H1 (cell line): ENCODE results near the gene SEC22C.
"Not testable (repeated sequence)": the region's sequence is repeated elsewhere in the genome, so short reads cannot be mapped to it uniquely, and the experiment has no call there.

Experiments
- ATF3 ChIP-seq: IDR thresholded peaks from 2 replicates; pipeline ENCODE4 v1.6.1; 2011; ENCODE audit warnings: low read depth, mild to moderate bottlenecking, low read length; ENCODE audit not compliant: insufficient read depth
- CTCF ChIP-seq, 3 experiments: IDR thresholded peaks; 1 replicate in 2 of 3; 2 replicates in 1 of 3; pipeline versions ENCODE4 v1.5.1 to v1.6.1; 2011; ENCODE audit warnings: low read length in 3 of 3, mild to moderate bottlenecking in 3 of 3, inconsistent platforms in 2 of 3, low read depth in 1 of 3, moderate library complexity in 1 of 3; ENCODE audit not compliant: insufficient read depth in 1 of 3; ENCODE audit errors: control extremely low read depth in 1 of 3
- EP300 ChIP-seq, 2 experiments: IDR thresholded peaks; 1 replicate in 1 of 2; 2 replicates in 1 of 2; pipeline ENCODE4 v1.6.1; 2011 to 2012; ENCODE audit warnings: low read depth in 2 of 2, low read length in 2 of 2, mild to moderate bottlenecking in 2 of 2, borderline replicate concordance in 1 of 2, inconsistent platforms in 1 of 2, moderate library complexity in 1 of 2
- EZH2 ChIP-seq: fragments of 200-600 bp; sonication (generic); IDR thresholded peaks from 2 replicates; pipeline ENCODE4 v1.7.1; 2012; ENCODE audit warnings: low read depth, mild to moderate bottlenecking, moderate library complexity, low read length, inconsistent platforms; ENCODE audit not compliant: severe bottlenecking
- GABPA ChIP-seq: IDR thresholded peaks from 2 replicates; pipeline ENCODE4 v1.6.1; 2011; ENCODE audit warnings: mild to moderate bottlenecking, low read length, moderate library complexity, borderline replicate concordance; ENCODE audit not compliant: insufficient read depth
- HDAC6 ChIP-seq: IDR thresholded peaks from one replicate; pipeline ENCODE4 v1.7.1; 2012; ENCODE audit warnings: low read depth, mild to moderate bottlenecking, inconsistent platforms, low read length, moderate library complexity
- POLR2A ChIP-seq, 2 experiments: IDR thresholded peaks; 1 replicate in 1 of 2; 2 replicates in 1 of 2; pipeline ENCODE4 v1.6.1; 2011; ENCODE audit warnings: low read depth in 2 of 2, low read length in 2 of 2, mild to moderate bottlenecking in 2 of 2; ENCODE audit errors: control extremely low read depth in 1 of 2
- RFX5 ChIP-seq: IDR thresholded peaks from 2 replicates; pipeline ENCODE4 v1.6.1; 2011; ENCODE audit warnings: low read depth, low read length, improper control_type of control experiment, borderline replicate concordance
- RXRA ChIP-seq: IDR thresholded peaks from 2 replicates; pipeline ENCODE4 v1.6.1; 2011; ENCODE audit warnings: low read depth, mild to moderate bottlenecking, low read length, moderate library complexity; ENCODE audit not compliant: insufficient read depth
- SIN3A ChIP-seq, 2 experiments: IDR thresholded peaks in 1 of 2; conservative IDR thresholded peaks in 1 of 2; 2 replicates each; pipeline ENCODE4 v1.6.1; 2011 to 2012; ENCODE audit warnings: low read length in 2 of 2, improper control_type of control experiment in 1 of 2, low read depth in 1 of 2, mild to moderate bottlenecking in 1 of 2
- TCF12 ChIP-seq: IDR thresholded peaks from 2 replicates; pipeline ENCODE4 v1.6.1; 2011; ENCODE audit warnings: low read depth, mild to moderate bottlenecking, low read length
- YY1 ChIP-seq: IDR thresholded peaks from 2 replicates; pipeline ENCODE4 v1.6.1; 2011; ENCODE audit warnings: low read depth, mild to moderate bottlenecking, low read length

- not testable (repeated sequence) for TF ChIP-seq POLR2A (IDR thresholded peaks at IDR 0.05; ENCODE audit: control extremely low read depth in 1 of 2, low read depth in 2 of 2, low read length in 2 of 2); CTCF (IDR thresholded peaks at IDR 0.05; ENCODE audit: control extremely low read depth in 1 of 3, insufficient read depth in 1 of 3, low read depth in 1 of 3, low read length in 3 of 3); SIN3A (conservative IDR thresholded peaks at IDR 0.05 in 1 of 2, IDR thresholded peaks at IDR 0.05 in 1 of 2; ENCODE audit: low read depth in 1 of 2, low read length in 2 of 2); RFX5; YY1; EP300 (IDR thresholded peaks at IDR 0.05; ENCODE audit: borderline replicate concordance in 1 of 2, low read depth in 2 of 2, low read length in 2 of 2); EZH2; TCF12; ATF3; GABPA; RXRA; HDAC6
Measured at GRCh38 chr3:42579346-42579745, 2.4 kb downstream of the SEC22C start.
